HepG2 (cell line): ENCODE data around the gene UBXN2A. TPM values are rescaled to one million over a fixed set of nuclear protein-coding genes. Genes with fewer than 3 reads are reported as not detected.

ENCODE experiments used
- GPN1 ChIP-seq: sonication (generic); formaldehyde crosslinking; IDR thresholded peaks from 2 replicates; pipeline ENCODE4 v1.5.1; 2020; ENCODE audit warnings: missing genetic modification reagents, borderline replicate concordance
- MAFG ChIP-seq: sonication (generic); formaldehyde crosslinking; IDR thresholded peaks from 2 replicates; pipeline ENCODE4 v1.5.1; 2020; ENCODE audit warnings: mild to moderate bottlenecking, missing genetic modification reagents
- MAFK ChIP-seq, 2 experiments: IDR thresholded peaks in 1 of 2; conservative IDR thresholded peaks in 1 of 2; 2 replicates each; pipeline ENCODE4 v1.6.1; 2011; ENCODE audit warnings: improper control_type of control experiment in 2 of 2, low read length in 2 of 2
- MEIS1 ChIP-seq: sonication (generic); formaldehyde crosslinking; IDR thresholded peaks from 2 replicates; pipeline ENCODE4 v1.9.0; 2021; ENCODE audit warnings: mild to moderate bottlenecking, missing genetic modification reagents, moderate library complexity, borderline replicate concordance
- NCOR1 ChIP-seq: fragments of 200-600 bp; sonication (generic); IDR thresholded peaks from 2 replicates; pipeline ENCODE4 v1.7.0; 2017; ENCODE audit warnings: antibody characterized with exemption, low read length, borderline replicate concordance
- RCOR2 ChIP-seq: IDR thresholded peaks from 2 replicates; pipeline ENCODE4 v1.6.1; 2016; ENCODE audit warnings: missing biosample characterization, missing genetic modification reagents
- SMYD3 ChIP-seq: sonication (generic); formaldehyde crosslinking; IDR thresholded peaks from 2 replicates; pipeline ENCODE4 v1.8.1; 2023; ENCODE audit warnings: mild to moderate bottlenecking, missing genetic modification reagents
- SOX13 ChIP-seq, 3 experiments: fragments of 450-650 bp in 1 of 3; sonication (generic) in 1 of 3; formaldehyde crosslinking in 1 of 3; IDR thresholded peaks in 2 of 3; conservative IDR thresholded peaks in 1 of 3; 2 replicates each; pipeline versions ENCODE4 v1.5.0 to v1.6.1; 2016 to 2020; ENCODE audit warnings: antibody characterized with exemption in 1 of 3, mild to moderate bottlenecking in 1 of 3, missing compliant biosample characterization in 1 of 3, missing genetic modification reagents in 1 of 3, moderate library complexity in 1 of 3
- SRSF9 ChIP-seq: fragments of 200-400 bp; formaldehyde crosslinking; IDR thresholded peaks from 2 replicates; pipeline ENCODE4 v1.6.1; 2018; ENCODE audit warnings: borderline replicate concordance, mild to moderate bottlenecking, low read depth, low read length; ENCODE audit not compliant: insufficient read depth, poor library complexity, severe bottlenecking
- TARDBP ChIP-seq: sonication (generic); formaldehyde crosslinking; IDR thresholded peaks from 2 replicates; pipeline ENCODE4 v1.8.0; 2022; ENCODE audit warnings: mild to moderate bottlenecking, missing genetic modification reagents
- TEAD3 ChIP-seq: optimal IDR thresholded peaks from 2 replicates; pipeline ENCODE3; 2016; ENCODE audit warnings: borderline replicate concordance
- ZBTB3 ChIP-seq: sonication (generic); formaldehyde crosslinking; IDR thresholded peaks from 2 replicates; pipeline ENCODE4 v1.4.0; 2020; ENCODE audit warnings: low read depth, mild to moderate bottlenecking, moderate library complexity, missing genetic modification reagents, borderline replicate concordance
- ZNF124 ChIP-seq: sonication (generic); formaldehyde crosslinking; IDR thresholded peaks from 2 replicates; pipeline ENCODE4 v1.4.0; 2020; ENCODE audit warnings: missing genetic modification reagents
- ZNF207 ChIP-seq: fragments of 450-650 bp; IDR thresholded peaks from 2 replicates; pipeline ENCODE4 v1.6.1; 2016; ENCODE audit warnings: antibody characterized with exemption, borderline replicate concordance
- ZNF367 ChIP-seq: sonication (generic); formaldehyde crosslinking; IDR thresholded peaks from 2 replicates; pipeline ENCODE4 v1.4.0; 2020; ENCODE audit warnings: missing genetic modification reagents, borderline replicate concordance
- ZNF788 ChIP-seq: sonication (generic); formaldehyde crosslinking; IDR thresholded peaks from 2 replicates; pipeline ENCODE4 v1.5.0; 2020; ENCODE audit warnings: mild to moderate bottlenecking, missing genetic modification reagents, borderline replicate concordance
- polyA plus RNA-seq, 8 experiments: library from polyadenylated mRNA; depleted of rRNA in 3 of 8; stranded (reverse) in 7 of 8; unstranded in 1 of 8; fragments of >200 nt; fragmentation: Illumina TruSeq in 4 of 8; extraction: Trizol in 4 of 8; gene quantifications; 2 replicates each; pipeline versions ENCODE4 v1.2.1 to v1.2.3, GENCODE V29; 2011 to 2016; ENCODE audit warnings: low read depth in 4 of 8, missing spikeins in 1 of 8, mixed read lengths in 1 of 8; ENCODE audit not compliant: insufficient read depth in 1 of 8
- total RNA-seq, 5 experiments: library from RNA; depleted of rRNA; stranded (reverse); fragments of >200 nt; fragmentation: Illumina TruSeq; extraction: Trizol; gene quantifications; 2 replicates each; pipeline ENCODE4 v1.2.3, GENCODE V29; 2016; ENCODE audit warnings: low read depth in 1 of 5
- TF ChIP-seq, protein P1 (sequence below): IDR thresholded peaks from 2 replicates; pipeline ENCODE4 v1.6.1; 2016; ENCODE audit warnings: mild to moderate bottlenecking, missing biosample characterization, missing genetic modification reagents
- TF ChIP-seq, protein P2 (sequence below): sonication (generic); formaldehyde crosslinking; IDR thresholded peaks from 2 replicates; pipeline ENCODE4 v1.4.0; 2020; ENCODE audit warnings: missing genetic modification reagents, borderline replicate concordance

UBXN2A gene
- total and polyA plus RNA-seq, 2 of the 13 experiments (the other 11 are each of a cell fraction or from before 2014, with no cell fraction given): 8.3 to 20.9 TPM

DNA sequence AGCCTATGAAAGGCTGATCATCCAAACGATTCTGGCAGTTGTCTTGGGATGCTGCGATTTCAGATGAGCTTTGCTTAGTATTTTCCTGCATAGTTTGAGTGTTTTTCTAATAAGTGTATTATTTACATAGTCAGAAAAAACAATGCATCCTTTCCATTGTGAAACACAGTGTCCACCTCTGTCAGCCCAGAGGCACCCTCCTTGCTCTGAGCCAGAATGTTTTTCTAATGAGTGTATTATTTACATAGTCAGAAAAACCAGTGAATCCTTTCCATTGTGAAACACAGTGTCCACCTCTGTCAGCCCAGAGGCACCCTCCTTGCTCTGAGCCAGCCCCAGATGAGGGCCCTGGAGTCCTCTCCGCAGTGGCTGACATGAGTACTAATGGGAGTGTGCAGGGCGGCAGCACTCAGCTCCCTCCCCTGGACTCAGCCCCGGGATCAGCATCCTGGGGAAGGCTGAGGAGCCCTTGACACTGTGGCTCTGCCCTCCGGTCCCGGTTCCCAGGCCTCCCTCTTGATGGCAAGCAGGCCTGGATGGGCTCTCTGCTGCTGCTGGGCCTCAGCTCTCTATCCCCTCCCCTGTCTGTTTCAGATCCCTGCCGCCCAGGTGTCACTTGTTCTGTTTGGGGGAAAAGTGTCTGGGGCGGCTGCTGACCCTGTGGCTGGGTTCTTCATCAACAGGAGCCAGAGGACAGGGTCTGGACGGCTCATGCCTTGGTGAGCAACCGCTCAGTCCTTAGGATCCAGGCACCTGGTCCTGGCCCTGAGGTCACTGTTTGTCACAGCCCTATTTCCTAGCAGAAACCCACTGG, 75.5 kb downstream of the UBXN2A start (continued):
- TF ChIP-seq SMYD3 (CRISPR knock-in tag) (no peak), SOX13 (IDR thresholded peaks at IDR 0.05) (peak; percentile 97), SOX13 (CRISPR knock-in tag; conservative IDR thresholded peaks at IDR 0.05 in 1 of 2, IDR thresholded peaks at IDR 0.05 in 1 of 2) (peak in 1 of 2 experiments; percentile 99; a peak in 2 of 4 replicates), TEAD3 (CRISPR knock-in tag) (peak; percentile 99), ZNF788 (CRISPR knock-in tag) (peak; percentile 89; the same call in 1 of the 2 replicates), ZNF207 (no peak), RCOR2 (peak; percentile 92), SRSF9 (no peak), TARDBP (CRISPR knock-in tag) (peak; percentile 56; the same call in 1 of the 2 replicates), ZBTB3 (0 out of 2 replicates have a peak, but pooled peaks have one; percentile 64), GPN1 (peak; percentile 53; the same call in 1 of the 2 replicates), MAFG (CRISPR knock-in tag) (no peak), MEIS1 (peak; percentile 63; the same call in 1 of the 2 replicates), ZNF124 (CRISPR knock-in tag) (no peak), ZNF367 (no peak), NCOR1 (peak; percentile 36; the same call in 1 of the 2 replicates), MAFK (conservative IDR thresholded peaks at IDR 0.05 in 1 of 2, IDR thresholded peaks at IDR 0.05 in 1 of 2; ENCODE audit: low read length in 2 of 2) (peak in 1 of 2 experiments; percentile 20; a peak in 1 of 4 replicates)
- TF ChIP-seq, protein P1, sequence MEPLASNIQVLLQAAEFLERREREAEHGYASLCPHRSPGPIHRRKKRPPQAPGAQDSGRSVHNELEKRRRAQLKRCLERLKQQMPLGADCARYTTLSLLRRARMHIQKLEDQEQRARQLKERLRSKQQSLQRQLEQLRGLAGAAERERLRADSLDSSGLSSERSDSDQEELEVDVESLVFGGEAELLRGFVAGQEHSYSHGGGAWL: no peak; the same call in 1 of the 2 replicates
- TF ChIP-seq, protein P2, sequence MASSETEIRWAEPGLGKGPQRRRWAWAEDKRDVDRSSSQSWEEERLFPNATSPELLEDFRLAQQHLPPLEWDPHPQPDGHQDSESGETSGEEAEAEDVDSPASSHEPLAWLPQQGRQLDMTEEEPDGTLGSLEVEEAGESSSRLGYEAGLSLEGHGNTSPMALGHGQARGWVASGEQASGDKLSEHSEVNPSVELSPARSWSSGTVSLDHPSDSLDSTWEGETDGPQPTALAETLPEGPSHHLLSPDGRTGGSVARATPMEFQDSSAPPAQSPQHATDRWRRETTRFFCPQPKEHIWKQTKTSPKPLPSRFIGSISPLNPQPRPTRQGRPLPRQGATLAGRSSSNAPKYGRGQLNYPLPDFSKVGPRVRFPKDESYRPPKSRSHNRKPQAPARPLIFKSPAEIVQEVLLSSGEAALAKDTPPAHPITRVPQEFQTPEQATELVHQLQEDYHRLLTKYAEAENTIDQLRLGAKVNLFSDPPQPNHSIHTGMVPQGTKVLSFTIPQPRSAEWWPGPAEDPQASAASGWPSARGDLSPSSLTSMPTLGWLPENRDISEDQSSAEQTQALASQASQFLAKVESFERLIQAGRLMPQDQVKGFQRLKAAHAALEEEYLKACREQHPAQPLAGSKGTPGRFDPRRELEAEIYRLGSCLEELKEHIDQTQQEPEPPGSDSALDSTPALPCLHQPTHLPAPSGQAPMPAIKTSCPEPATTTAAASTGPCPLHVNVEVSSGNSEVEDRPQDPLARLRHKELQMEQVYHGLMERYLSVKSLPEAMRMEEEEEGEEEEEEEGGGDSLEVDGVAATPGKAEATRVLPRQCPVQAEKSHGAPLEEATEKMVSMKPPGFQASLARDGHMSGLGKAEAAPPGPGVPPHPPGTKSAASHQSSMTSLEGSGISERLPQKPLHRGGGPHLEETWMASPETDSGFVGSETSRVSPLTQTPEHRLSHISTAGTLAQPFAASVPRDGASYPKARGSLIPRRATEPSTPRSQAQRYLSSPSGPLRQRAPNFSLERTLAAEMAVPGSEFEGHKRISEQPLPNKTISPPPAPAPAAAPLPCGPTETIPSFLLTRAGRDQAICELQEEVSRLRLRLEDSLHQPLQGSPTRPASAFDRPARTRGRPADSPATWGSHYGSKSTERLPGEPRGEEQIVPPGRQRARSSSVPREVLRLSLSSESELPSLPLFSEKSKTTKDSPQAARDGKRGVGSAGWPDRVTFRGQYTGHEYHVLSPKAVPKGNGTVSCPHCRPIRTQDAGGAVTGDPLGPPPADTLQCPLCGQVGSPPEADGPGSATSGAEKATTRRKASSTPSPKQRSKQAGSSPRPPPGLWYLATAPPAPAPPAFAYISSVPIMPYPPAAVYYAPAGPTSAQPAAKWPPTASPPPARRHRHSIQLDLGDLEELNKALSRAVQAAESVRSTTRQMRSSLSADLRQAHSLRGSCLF: no peak; the same call in 1 of the 2 replicates
